Glomerular visceral epithelial cell (primary cell): Measurements from ENCODE around the gene MRTFA.
"Not testable (repeated sequence)": the region's sequence is repeated elsewhere in the genome, so short reads cannot be mapped to it uniquely, and the experiment has no call there.

ENCODE experiments used
- DNase-seq: peaks from one replicate; pipeline ENCODE4 v3.0.0-alpha.2; 2016; ENCODE audit errors: extremely low spot score

Gene MRTFA

GRCh38 chr22:40521046-40521445 lies 115.5 kb downstream of the MRTFA start:
- no peak for DNase-seq

DNA sequence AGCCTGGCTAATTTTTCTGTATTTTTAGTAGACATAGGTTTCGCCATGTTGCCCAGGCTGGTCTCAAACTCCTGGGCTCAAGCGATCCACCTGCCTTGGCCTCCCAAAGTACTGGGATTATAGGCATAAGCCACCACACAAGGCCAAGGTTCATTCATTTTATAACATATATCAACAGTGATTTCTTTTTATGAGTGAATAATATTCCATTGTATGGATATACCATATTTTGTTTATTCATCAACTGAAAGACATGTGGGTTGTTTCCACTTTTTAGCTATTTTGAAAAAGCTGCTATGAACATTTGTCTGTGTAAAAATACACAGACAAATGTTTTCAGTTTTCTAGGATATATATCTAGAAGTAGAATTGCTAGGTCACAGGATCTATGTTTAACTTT lies 116.0 kb downstream of the MRTFA start:
- DNase-seq = no peak

DNA sequence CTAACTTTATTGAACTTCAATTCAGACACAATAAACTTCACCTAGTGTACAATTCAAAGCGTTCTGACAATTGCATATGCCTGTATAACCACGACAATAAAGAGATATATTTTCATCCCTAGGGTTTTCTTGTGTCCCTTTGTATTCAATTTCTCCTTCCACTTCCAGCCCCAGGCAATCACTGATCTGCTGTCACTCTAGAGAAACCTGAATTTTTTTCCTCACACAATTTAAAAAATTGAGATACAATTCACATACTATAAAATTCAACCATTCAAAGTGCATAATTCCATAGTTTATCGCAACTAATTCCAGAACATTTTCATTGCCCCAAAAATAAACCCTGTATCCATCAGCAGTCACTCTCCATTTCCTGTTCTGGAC lies 116.6 kb downstream of the MRTFA start:
- no peak for DNase-seq

GRCh38 chr22:40519284-40519947 lies 117.1 kb downstream of the MRTFA start:
- DNase-seq = no peak

- DNase-seq = no peak
These were observed 117.7 kb downstream of the MRTFA start for GRCh38 chr22:40518840-40519239.

GRCh38 chr22:40517631-40518030 lies 118.9 kb downstream of the MRTFA start:
- DNase-seq = no peak

DNA sequence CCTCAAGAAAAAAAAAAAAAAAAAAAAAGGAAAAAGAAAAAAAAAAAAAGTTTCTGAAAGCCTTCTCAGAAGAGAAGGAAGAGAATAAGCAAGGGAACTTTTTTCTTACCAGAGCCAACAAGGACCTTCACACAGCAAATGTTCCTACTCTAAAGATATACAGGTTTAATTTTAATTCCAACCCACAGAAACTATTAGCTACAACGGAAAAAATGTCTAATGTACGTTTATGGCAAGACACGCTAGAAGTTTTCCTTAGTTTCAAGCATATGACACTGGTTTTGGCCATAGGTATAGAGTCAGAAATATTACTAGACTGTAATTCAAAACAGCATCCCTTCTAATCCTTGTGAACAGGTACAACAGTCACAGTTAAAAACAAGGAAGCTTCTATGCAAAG lies 120.1 kb downstream of the MRTFA start:
- no peak for DNase-seq

- peak; percentile 93 for DNase-seq
These were observed 123.9 kb downstream of the MRTFA start for GRCh38 chr22:40512426-40513136.

DNA sequence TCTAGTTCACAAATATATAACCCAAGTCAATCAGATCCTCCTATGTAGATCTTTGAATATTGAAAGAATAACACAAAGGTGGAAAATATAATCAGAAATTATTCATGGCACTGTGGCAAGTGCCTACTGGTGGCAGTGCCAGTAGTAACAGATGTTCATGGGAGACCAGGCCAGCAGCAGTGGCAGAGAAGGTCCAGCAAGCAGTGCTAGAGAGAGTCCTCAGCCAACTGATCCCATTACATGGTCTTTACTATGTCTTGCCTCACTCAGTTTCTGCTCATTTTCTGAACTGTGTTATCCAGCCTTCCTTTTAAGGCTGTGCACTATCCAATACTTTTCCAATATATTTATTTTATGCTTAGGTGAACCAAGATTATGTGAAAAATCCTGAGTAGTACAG lies 124.9 kb downstream of the MRTFA start:
- no peak for DNase-seq

DNA sequence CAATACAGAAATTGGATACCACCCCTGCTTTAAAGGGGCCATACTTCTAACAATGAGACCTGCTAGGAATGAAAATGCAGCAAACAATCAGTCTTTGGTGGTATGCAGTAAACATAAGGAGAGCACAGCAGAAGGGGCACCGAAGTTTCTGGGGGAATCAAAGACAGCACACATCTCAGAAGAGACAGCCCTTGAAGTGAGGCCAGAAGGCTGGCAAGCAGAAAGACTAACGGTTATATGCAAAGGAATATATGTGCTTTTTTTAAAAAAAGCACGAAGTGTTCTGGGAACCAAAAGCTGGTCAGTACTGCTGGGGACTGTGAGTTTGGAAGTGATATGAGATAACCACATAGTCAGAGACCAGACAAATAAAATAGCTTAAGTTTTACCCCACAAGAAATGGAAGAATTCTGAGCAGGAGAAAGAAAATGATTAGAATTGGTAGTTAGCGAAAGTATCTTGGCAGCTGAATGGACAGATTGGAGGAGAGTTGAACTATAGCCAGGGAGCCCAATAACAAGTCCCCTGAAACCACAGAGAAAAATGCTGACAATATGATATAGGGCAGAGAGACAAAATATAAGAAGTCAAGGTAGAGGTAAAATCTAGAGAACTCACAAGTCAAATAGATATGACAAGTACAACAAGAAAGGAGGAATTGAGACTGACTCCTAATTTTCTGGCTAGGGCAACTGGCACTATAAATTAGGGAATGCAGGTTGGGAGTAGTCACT lies 125.7 kb downstream of the MRTFA start:
- no peak for DNase-seq

DNA sequence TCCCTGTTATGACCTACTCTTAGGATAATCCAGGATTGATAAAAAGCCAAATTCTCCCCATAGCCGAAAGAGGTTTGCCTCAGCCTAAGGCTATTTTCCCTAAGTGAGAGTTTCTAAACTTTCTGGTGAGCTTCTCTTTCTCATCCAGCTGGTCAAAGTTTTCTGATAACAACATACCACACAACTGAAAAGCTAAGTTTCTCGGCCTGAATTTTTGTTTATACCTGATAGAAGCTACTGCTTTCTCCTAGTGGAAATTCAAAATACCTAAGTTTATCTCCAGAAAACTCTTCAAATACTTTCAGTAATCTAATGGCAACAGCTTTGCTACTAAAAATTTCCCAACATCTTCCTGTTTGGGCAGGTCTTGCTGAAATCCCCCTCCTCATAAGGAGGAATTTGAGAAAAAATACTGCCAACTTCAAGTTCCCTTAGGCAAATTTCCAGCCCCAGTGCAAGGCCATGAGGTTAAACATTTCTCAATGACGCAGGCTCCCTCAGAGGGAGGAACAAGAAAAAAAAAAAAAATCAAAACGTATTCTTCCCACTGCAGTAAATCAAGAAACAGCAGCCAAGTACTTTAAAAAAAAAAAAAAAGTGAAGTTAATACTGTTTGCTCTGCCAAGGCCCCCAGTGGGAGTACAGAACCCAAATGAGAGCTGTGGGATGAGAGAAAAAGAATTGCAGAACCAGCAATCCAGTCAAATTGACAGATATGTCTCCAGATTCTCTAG lies 127.0 kb downstream of the MRTFA start:
- peak; percentile 78 for DNase-seq

DNA sequence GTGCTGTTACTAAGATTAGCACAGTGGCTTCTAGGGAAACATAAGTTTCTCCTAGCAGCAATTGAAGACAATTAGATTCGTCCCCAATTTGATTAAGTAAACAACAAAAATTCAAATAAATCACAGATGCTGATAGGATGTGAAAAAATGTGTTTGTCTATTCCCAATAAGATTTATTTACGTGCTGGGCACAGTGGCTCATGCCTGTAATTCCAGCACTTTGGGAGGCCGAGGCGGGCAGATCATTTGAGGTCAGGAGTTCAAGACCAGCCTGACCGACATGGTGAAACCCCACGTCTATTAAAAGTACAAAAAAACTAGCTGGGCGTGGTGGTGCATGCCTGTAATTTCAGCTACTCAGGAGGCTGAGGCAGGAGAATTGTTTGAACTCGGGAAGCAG lies 128.5 kb downstream of the MRTFA start:
- DNase-seq = not testable (repeated sequence)

- no peak for DNase-seq
These were observed 129.0 kb downstream of the MRTFA start for GRCh38 chr22:40507491-40507890.

- DNase-seq = no peak
These were observed 129.8 kb downstream of the MRTFA start for GRCh38 chr22:40506762-40507161.

GRCh38 chr22:40504285-40505249 lies 132.0 kb downstream of the MRTFA start:
- DNase-seq = no peak

DNA sequence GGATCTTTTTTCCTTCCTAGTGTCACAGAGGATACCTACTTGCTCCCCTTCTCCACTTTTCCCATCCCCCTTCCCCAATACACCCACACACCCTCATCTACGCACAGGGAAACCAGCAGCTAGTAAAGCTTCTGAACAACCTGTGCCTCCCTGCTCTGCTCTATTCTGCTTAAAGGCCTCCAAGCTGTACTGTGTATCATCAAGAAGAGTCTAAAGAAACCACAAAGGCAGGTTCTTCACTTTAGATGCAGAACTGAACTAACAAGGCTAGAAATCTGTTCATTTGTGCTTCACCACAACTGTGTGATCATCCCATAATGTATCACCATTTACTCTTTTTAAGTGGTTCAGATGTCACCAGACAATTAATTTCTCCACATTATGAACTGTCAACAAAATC lies 133.6 kb downstream of the MRTFA start:
- no peak for DNase-seq

GRCh38 chr22:40500465-40500786 lies 136.1 kb downstream of the MRTFA start:
- DNase-seq = not testable (repeated sequence)

DNA sequence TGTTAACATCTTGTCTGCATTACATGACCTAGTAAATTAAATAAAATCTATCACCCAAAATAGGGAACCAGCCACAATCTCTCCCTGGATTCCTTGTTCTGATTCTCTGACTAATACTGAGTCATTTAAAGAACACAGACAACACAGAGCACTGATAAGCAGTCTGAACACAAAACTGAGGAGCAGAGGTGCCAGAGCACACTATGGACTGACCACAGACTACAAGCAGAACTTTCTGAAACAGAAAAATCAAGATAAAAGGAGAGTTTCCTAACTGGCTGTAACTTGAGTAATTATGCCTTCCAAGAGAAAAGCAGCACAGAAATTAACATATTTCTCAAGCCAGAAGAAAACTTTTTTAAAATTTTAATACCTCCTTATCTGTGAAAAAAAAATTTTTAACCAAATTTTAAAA lies 137.3 kb downstream of the MRTFA start:
- DNase-seq = peak; percentile 88

GRCh38 chr22:40498420-40499208 lies 137.9 kb downstream of the MRTFA start:
- peak; percentile 93 for DNase-seq

DNA sequence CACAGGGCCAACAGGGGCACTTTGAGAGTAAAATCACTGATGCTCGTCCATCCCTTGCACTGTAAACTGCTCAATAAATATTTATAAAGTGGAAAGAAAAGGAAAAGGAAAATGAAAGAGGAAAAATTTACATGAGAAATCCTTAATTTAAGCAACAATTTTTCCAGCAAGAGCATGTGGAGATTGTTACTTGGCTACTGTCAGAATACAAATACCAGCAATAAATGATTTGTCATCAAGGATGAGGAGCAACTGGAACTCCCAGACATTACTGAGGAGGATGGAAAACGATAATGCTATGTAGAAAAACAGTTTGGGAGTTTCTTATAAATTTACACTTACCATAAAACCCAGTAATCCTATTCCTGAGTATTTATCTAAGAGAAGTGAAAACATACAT lies 143.1 kb downstream of the MRTFA start:
- no peak for DNase-seq
